Karpas-422 (cell line): ENCODE data around the gene PDX1. TPM values are rescaled to one million over a fixed set of nuclear protein-coding genes. Genes with fewer than 3 reads are reported as not detected.
"Not testable (repeated sequence)": the region's sequence is repeated elsewhere in the genome, so short reads cannot be mapped to it uniquely, and the experiment has no call there.

Experiments
- DNase-seq: peaks from one replicate; pipeline ENCODE4 v3.0.0-alpha.2; 2015
- H2AFZ ChIP-seq: fragments of 200-600 bp; sonication (generic); 2 replicates; pipeline ENCODE4 v1.6.1; 2014; ENCODE audit warnings: antibody characterized with exemption, low read length, mixed read lengths
- H3K27ac ChIP-seq: fragments of 200-600 bp; sonication (generic); 2 replicates; pipeline ENCODE4 v1.5.1; 2014; ENCODE audit warnings: mild to moderate bottlenecking, low read length, moderate library complexity
- H3K27me3 ChIP-seq: fragments of 200-600 bp; sonication (generic); 2 replicates; pipeline ENCODE4 v1.6.1; 2014; ENCODE audit warnings: low read length, mixed read lengths
- H3K36me3 ChIP-seq: fragments of 200-600 bp; sonication (generic); 2 replicates; pipeline ENCODE4 v1.6.1; 2014; ENCODE audit warnings: low read length, mixed read lengths; ENCODE audit not compliant: insufficient read depth
- H3K4me1 ChIP-seq: fragments of 200-600 bp; sonication (generic); 2 replicates; pipeline ENCODE4 v1.6.1; 2014; ENCODE audit warnings: mild to moderate bottlenecking, low read length, mixed read lengths
- H3K4me2 ChIP-seq: fragments of 200-600 bp; sonication (generic); 2 replicates; pipeline ENCODE4 v1.6.1; 2014; ENCODE audit warnings: low read length, low read depth, mild to moderate bottlenecking; ENCODE audit not compliant: poor library complexity, severe bottlenecking
- H3K4me3 ChIP-seq: fragments of 200-600 bp; sonication (generic); 2 replicates; pipeline ENCODE4 v1.5.1; 2014; ENCODE audit warnings: mild to moderate bottlenecking, antibody characterized with exemption, low read length, mixed read lengths
- H3K79me2 ChIP-seq: fragments of 200-600 bp; sonication (generic); 2 replicates; pipeline ENCODE4 v1.6.1; 2014; ENCODE audit warnings: mild to moderate bottlenecking, low read length, mixed read lengths
- H3K9ac ChIP-seq: fragments of 200-600 bp; sonication (generic); 2 replicates; pipeline ENCODE4 v1.6.0; 2014; ENCODE audit warnings: low read length
- H3K9me2 ChIP-seq: fragments of 200-600 bp; sonication (generic), shearing (Covaris generic); replicated peaks from 2 replicates; pipeline ENCODE4 v1.6.0; 2014; ENCODE audit warnings: mild to moderate bottlenecking, low read length, moderate library complexity; ENCODE audit not compliant: insufficient read depth
- H3K9me3 ChIP-seq: fragments of 300-700, 200-600 bp; sonication (generic); 2 replicates; pipeline ENCODE4 v1.6.1; 2014; ENCODE audit warnings: low read length, mixed read lengths
- H4K20me1 ChIP-seq: fragments of 200-600 bp; sonication (generic); 2 replicates; pipeline ENCODE4 v1.6.1; 2014; ENCODE audit warnings: mild to moderate bottlenecking, antibody characterized with exemption, low read length, low read depth; ENCODE audit not compliant: insufficient read depth
- total RNA-seq: library from RNA; depleted of rRNA; stranded (reverse); fragments of >200 nt; shearing (Covaris generic); gene quantifications from 2 replicates; pipeline ENCODE4 v1.2.3, GENCODE V29; 2014; ENCODE audit warnings: low replicate concordance

PDX1 gene
- total RNA-seq, 1 experiment from 2014 or later, result not detected

DNA sequence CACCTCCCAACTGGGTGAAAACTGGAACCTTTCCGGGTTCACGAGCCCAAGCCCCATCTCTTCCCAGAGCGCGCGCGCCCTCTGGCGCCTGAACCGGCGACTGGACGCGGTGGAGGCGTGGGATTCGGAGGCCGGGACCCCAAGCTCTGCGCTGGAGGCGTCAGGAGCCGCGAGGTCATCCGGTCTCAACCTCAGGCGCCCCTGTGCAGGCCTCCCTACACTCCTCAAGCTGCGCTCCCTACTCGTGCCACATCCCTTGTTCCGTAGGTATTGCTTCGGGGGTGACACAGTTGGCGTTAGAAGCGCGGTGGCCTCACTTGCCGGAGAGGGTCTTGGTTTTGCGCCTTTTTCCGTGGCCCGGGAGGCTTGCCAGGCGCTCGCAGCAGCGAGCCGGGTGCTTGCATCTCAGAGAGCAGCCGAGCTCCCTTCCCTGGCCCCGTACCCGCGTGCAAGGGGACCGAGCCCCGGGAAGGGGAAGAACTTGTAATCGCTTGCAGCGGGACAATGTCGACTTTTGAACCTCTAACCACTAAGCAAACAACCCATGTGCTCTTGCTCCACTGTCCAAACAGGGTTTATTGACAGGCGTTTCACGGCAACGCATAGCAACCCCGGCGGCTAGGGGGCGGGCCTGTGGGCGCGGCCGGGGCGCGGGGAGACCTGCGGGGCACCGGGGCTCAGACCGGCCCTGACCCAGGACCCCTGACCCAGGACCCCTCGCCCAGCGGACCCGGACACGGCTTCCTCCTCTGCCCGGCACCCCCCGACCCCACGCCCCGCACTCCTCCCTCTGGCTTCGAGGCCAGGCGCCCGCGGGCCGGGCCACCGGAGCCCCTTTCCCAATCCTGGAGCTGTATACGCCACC lies 40.8 kb downstream of the PDX1 start:
- H3K27me3 ChIP-seq, result no peaks in the 10 kb centered on the region
- no peaks in the 10 kb centered on the region for H3K79me2 ChIP-seq
- no peaks in the 10 kb centered on the region for H3K4me1 ChIP-seq
- DNase-seq, result no peak
- no peaks in the 10 kb centered on the region for H4K20me1 ChIP-seq
- H3K4me2 ChIP-seq, result no peak overlapping the region
- H3K27ac ChIP-seq, result no peak overlapping the region
- no peaks in the 10 kb centered on the region for H3K9me3 ChIP-seq
- H2AFZ ChIP-seq, result no peak overlapping the region
- H3K9ac ChIP-seq, result no peak overlapping the region
- no peaks in the 10 kb centered on the region for H3K9me2 ChIP-seq
- no peaks in the 10 kb centered on the region for H3K36me3 ChIP-seq
- no peak overlapping the region for H3K4me3 ChIP-seq

GRCh38 chr13:27961227-27962085 lies 41.7 kb downstream of the PDX1 start:
- Histone ChIP-seq H3K9me2 (no peaks in the 10 kb centered on the region), H3K27me3 (no peaks in the 10 kb centered on the region), H3K4me2 (no peak overlapping the region), H3K9ac (no peak overlapping the region), H3K79me2 (no peaks in the 10 kb centered on the region), H3K4me1 (no peaks in the 10 kb centered on the region), H2AFZ (no peak overlapping the region), H3K9me3 (no peaks in the 10 kb centered on the region), H4K20me1 (no peaks in the 10 kb centered on the region), H3K4me3 (no peak overlapping the region), H3K36me3 (no peaks in the 10 kb centered on the region), H3K27ac (no peak overlapping the region)
- DNase-seq, result no peak

- no peaks in the 10 kb centered on the region for H3K9me2 ChIP-seq
- no peaks in the 10 kb centered on the region for H3K36me3 ChIP-seq
- no peaks in the 10 kb centered on the region for H4K20me1 ChIP-seq
- H3K4me1 ChIP-seq, result no peaks in the 10 kb centered on the region
- no peak for DNase-seq
- no peaks in the 10 kb centered on the region for H3K9me3 ChIP-seq
- no peaks in the 10 kb centered on the region for H3K27me3 ChIP-seq
- no peaks in the 10 kb centered on the region for H3K79me2 ChIP-seq
- no peak overlapping the region for H2AFZ ChIP-seq
- no peak overlapping the region for H3K9ac ChIP-seq
- H3K4me2 ChIP-seq, result no peak overlapping the region
- H3K4me3 ChIP-seq, result no peak overlapping the region
- no peak overlapping the region for H3K27ac ChIP-seq
These were observed 42.5 kb downstream of the PDX1 start for GRCh38 chr13:27962128-27962841.

- H2AFZ ChIP-seq, result no peak overlapping the region
- no peaks in the 10 kb centered on the region for H3K27me3 ChIP-seq
- no peaks in the 10 kb centered on the region for H3K79me2 ChIP-seq
- no peak overlapping the region for H3K27ac ChIP-seq
- H3K4me2 ChIP-seq, result no peak overlapping the region
- H3K9ac ChIP-seq, result no peak overlapping the region
- no peaks in the 10 kb centered on the region for H4K20me1 ChIP-seq
- H3K9me3 ChIP-seq, result no peaks in the 10 kb centered on the region
- no peak for DNase-seq
- H3K9me2 ChIP-seq, result no peaks in the 10 kb centered on the region
- H3K4me3 ChIP-seq, result no peak overlapping the region
- H3K36me3 ChIP-seq, result no peaks in the 10 kb centered on the region
- no peaks in the 10 kb centered on the region for H3K4me1 ChIP-seq
These were observed 43.2 kb downstream of the PDX1 start for GRCh38 chr13:27962982-27963381.

DNA sequence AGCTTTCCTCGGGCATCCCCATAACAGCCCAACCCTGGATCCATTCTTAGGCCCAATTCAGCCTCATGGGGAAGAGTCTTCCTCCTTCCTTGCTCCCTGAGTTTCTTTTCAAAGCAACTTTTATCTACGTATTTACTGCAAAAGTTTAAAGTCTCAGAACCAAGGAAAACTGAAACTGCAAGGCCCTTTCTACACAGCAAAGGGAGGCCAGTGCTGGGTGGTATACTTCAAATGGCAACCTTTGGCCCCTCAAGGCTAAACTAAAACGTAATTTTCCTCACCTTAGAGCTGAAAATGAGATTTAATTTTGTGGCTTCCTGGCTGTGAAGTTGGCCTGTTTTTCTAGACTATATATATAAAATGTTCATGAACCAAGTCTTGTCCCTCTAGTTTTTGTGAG lies 43.7 kb downstream of the PDX1 start:
- Histone ChIP-seq H3K4me1 (no peaks in the 10 kb centered on the region), H3K4me3 (no peak overlapping the region), H3K27me3 (no peaks in the 10 kb centered on the region)

GRCh38 chr13:27964206-27964605 lies 44.4 kb downstream of the PDX1 start:
- not testable (repeated sequence) for H3K9me3 ChIP-seq, H3K4me1 ChIP-seq, H3K79me2 ChIP-seq

More for the DNA sequence above, 43.7 kb downstream of the PDX1 start:
- no peak overlapping the region for H3K27ac ChIP-seq
- no peak overlapping the region for H3K9ac ChIP-seq
- no peaks in the 10 kb centered on the region for H3K79me2 ChIP-seq
- no peaks in the 10 kb centered on the region for H3K9me2 ChIP-seq
- no peaks in the 10 kb centered on the region for H3K36me3 ChIP-seq
- no peak overlapping the region for H3K4me2 ChIP-seq
- no peak for DNase-seq
- H4K20me1 ChIP-seq, result no peaks in the 10 kb centered on the region
- H2AFZ ChIP-seq, result no peak overlapping the region
- no peaks in the 10 kb centered on the region for H3K9me3 ChIP-seq

GRCh38 chr13:27964741-27965323 lies 45.0 kb downstream of the PDX1 start:
- DNase-seq, result no peak
- Histone ChIP-seq H3K9me2 (no peaks in the 10 kb centered on the region), H3K36me3 (no peaks in the 10 kb centered on the region), H3K9ac (no peak overlapping the region), H2AFZ (no peak overlapping the region), H3K27me3 (no peaks in the 10 kb centered on the region), H3K4me2 (no peak overlapping the region), H4K20me1 (no peaks in the 10 kb centered on the region), H3K4me3 (no peak overlapping the region), H3K4me1 (no peaks in the 10 kb centered on the region), H3K79me2 (no peaks in the 10 kb centered on the region), H3K9me3 (no peaks in the 10 kb centered on the region), H3K27ac (no peak overlapping the region)

More at GRCh38 chr13:27964206-27964605, 44.4 kb downstream of the PDX1 start:
- H4K20me1 ChIP-seq, H3K36me3 ChIP-seq, H2AFZ ChIP-seq, H3K27ac ChIP-seq, DNase-seq, H3K4me3 ChIP-seq, H3K27me3 ChIP-seq, H3K9me2 ChIP-seq, H3K9ac ChIP-seq, H3K4me2 ChIP-seq: not testable (repeated sequence)
